ENCODE data around the gene BAHCC1. TPM values are rescaled to one million over a fixed set of nuclear protein-coding genes. Genes with fewer than 3 reads are reported as not detected.

Gene BAHCC1
- total and polyA plus RNA-seq, 9 of the 15 experiments (the other 6 are each of a cell fraction or from before 2014, with no cell fraction given), result 0.14 to 26.9 (median 5.0) TPM

DNA sequence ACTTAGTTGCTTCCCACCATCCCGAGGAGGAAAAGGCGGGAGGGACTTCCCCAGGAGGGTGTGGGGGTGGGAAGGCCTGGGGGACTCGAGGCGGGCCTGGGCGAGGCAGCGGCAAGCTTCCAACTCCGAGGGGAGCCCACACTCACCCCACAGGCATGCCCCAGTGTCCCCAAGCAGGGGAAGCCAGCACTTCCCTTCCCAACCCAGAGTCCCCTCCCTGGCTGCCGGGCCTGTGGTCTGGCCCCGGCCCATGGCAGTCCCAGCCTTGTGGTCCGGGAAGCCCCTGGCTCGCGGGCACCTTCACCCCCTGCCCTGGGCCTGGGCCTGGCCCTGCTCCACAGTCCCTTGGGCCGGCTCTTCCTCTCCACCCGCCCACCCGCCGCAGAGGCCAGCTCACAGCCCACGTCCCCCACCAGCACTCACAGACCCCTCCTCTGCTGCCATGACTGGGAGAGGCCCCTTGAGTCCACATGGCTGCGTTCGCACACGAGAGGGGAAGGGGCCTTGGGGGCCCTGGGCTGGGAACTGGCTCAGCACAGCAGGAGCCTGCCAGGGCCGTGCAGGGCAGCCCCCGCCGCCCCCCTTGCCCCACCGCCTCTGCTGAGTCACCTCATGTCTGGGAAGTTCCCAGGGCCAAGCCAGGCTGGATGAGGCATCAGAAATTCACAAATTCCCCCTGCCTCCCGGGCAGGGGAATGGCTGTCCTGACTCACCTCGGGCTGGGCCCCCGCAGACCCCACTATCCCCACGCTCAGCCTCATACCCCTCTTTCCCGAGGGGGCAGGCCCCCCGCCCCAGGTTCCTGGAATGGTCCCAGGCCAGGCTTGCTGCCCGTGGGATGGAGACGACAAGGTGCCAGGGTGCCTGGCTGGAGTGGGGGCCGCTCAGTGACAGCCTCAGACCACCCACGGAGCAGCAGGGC, 27.8 kb downstream of the BAHCC1 start:
- peak overlapping the region; percentile 49; the same call in 1 of the 3 replicates for H3K27ac ChIP-seq (ENCODE audit: extremely low read depth, low read depth, low read length)
- no peaks in the 10 kb centered on the region for H3K27me3 ChIP-seq (ENCODE audit: control insufficient read depth in 2 of 2, insufficient read depth in 2 of 2, low read length in 2 of 2)
- DNase-seq (ENCODE audit: extremely low read depth in 1 of 4, low spot score in 3 of 4), result peak in 3 of 4 experiments; percentile 27 to 53 (median 42)
- ChIA-PET POLR2A (interaction anchor here (0.7 to 1.6 kb wide), 3 partner anchors 16 to 89 kb away, joined by 3 to 6 read pairs (median 4); no protein-coding TSS in a partner anchor), CTCF (ENCODE audit: low intra/inter-chr PET ratio) (no interaction called here)
- no peaks in the 10 kb centered on the region; the same call in 2 of the 3 replicates for H3K79me2 ChIP-seq (ENCODE audit: control insufficient read depth, insufficient read depth, low read length)
- ATAC-seq, result peak; percentile 52; the same call in 2 of the 3 replicates
- H3K36me3 ChIP-seq (ENCODE audit: control insufficient read depth, insufficient read depth, low read length), result no peaks in the 10 kb centered on the region; the same call in 2 of the 3 replicates
- no peak for FAIRE-seq
- 46% methylated on average over 12 of the region's 34 CpGs for WGBS (ENCODE audit: insufficient coverage, low coverage, missing lambda C conversion rate)
- no peaks in the 10 kb centered on the region for H3K9me1 ChIP-seq (ENCODE audit: control insufficient read depth, insufficient read depth, low read length)
- H3K9me3 ChIP-seq (replicated peaks; ENCODE audit: control insufficient read depth, insufficient read depth, low read depth, low read length), result peaks cover 11% of the 10 kb centered on the region
- no peak overlapping the region for H3K4me2 ChIP-seq (ENCODE audit: insufficient read depth, low read length)
- no peak overlapping the region for H3K4me3 ChIP-seq
- in situ Hi-C loops (cut with MboI) (no loop called here), intact Hi-C loops (cut with micrococcal nuclease) (no loop called here)
- H4K20me1 ChIP-seq (replicated peaks; ENCODE audit: control insufficient read depth, insufficient read depth, low read length), result no peaks in the 10 kb centered on the region
- peaks cover 2 to 71% of the 10 kb centered on the region in 2 experiments; a peak in 4 of 5 replicates for H3K4me1 ChIP-seq (replicated peaks in 1 of 2; ENCODE audit: control insufficient read depth in 2 of 2, insufficient read depth in 2 of 2, low read length in 2 of 2)
- H3K9ac ChIP-seq (ENCODE audit: insufficient read depth in 1 of 2, low read depth in 2 of 2, low read length in 2 of 2), result peak overlapping the region in 1 of 2 experiments; percentile 73; a peak in 2 of 4 replicates
- no TSS peak for BruUV-seq (replicated peaks)
- no peak overlapping the region for H2AFZ ChIP-seq (ENCODE audit: low read depth, low read length)
- TF ChIP-seq THRB (CRISPR knock-in tag; conservative IDR thresholded peaks at IDR 0.05) (no peak), VEZF1 (CRISPR knock-in tag; IDR thresholded peaks at IDR 0.05) (peak; percentile 91), KHSRP (IDR thresholded peaks at IDR 0.05) (no peak), HMBOX1 (IDR thresholded peaks at IDR 0.05) (no peak), PRMT5 (CRISPR knock-in tag; IDR thresholded peaks at IDR 0.05) (no peak), C11orf30 (IDR thresholded peaks at IDR 0.05; ENCODE audit: low read depth) (peak; percentile 65; the same call in 1 of the 2 replicates), ZBTB7A (IDR thresholded peaks at IDR 0.05; ENCODE audit: borderline replicate concordance, control insufficient read depth, low read depth, low read length) (peak; percentile 64; the same call in 1 of the 2 replicates), ETV1 (tag; conservative IDR thresholded peaks at IDR 0.05; ENCODE audit: low read depth) (no peak), EGR1 (conservative IDR thresholded peaks at IDR 0.05) (peak; percentile 61), MAFG (tag; conservative IDR thresholded peaks at IDR 0.05) (peak; percentile 57), JUND (IDR thresholded peaks at IDR 0.05; ENCODE audit: borderline replicate concordance, low read depth, low read length) (peak; percentile 44; the same call in 1 of the 2 replicates), JUND (tag; IDR thresholded peaks at IDR 0.05; ENCODE audit: borderline replicate concordance, low read depth, low read length) (no peak), MAFF (IDR thresholded peaks at IDR 0.05; ENCODE audit: low read length) (peak; percentile 4; the same call in 1 of the 2 replicates), FOSL1 (tag; conservative IDR thresholded peaks at IDR 0.05) (peak; percentile 68), MAFK (IDR thresholded peaks at IDR 0.05; ENCODE audit: low read length) (peak; percentile 41; the same call in 1 of the 2 replicates)
- TF ChIP-seq, protein P1, sequence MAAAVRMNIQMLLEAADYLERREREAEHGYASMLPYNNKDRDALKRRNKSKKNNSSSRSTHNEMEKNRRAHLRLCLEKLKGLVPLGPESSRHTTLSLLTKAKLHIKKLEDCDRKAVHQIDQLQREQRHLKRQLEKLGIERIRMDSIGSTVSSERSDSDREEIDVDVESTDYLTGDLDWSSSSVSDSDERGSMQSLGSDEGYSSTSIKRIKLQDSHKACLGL (CRISPR knock-in tag; IDR thresholded peaks at IDR 0.05; ENCODE audit: borderline replicate concordance, poor library complexity, severe bottlenecking), result no peak
